IMR-90 (cell line): ENCODE measurements around the gene CNOT6.

Experiments used
- CTCF ChIP-seq: conservative IDR thresholded peaks from 2 replicates; pipeline ENCODE4 v1.5.1; 2012; ENCODE audit warnings: mild to moderate bottlenecking, low read depth, low read length, improper control_type of control experiment
- MAFK ChIP-seq: IDR thresholded peaks from 2 replicates; pipeline ENCODE4 v1.6.1; 2012; ENCODE audit warnings: low read depth, low read length, improper control_type of control experiment
- RAD21 ChIP-seq: IDR thresholded peaks from 2 replicates; pipeline ENCODE4 v1.6.1; 2012; ENCODE audit warnings: low read length, improper control_type of control experiment
- RFX5 ChIP-seq: IDR thresholded peaks from 2 replicates; pipeline ENCODE4 v1.8.0; 2012; ENCODE audit warnings: low read depth, mild to moderate bottlenecking, low read length, moderate library complexity
- USF2 ChIP-seq: fragments of 150-350 bp; IDR thresholded peaks from 2 replicates; pipeline ENCODE4 v1.6.1; 2017; ENCODE audit warnings: mild to moderate bottlenecking, antibody characterized with exemption, low read length, low read depth

GRCh38 chr5:180613188-180613813 is 119.1 kb downstream of the CNOT6 start:
- no peak for TF ChIP-seq RAD21
- TF ChIP-seq CTCF: no peak
- TF ChIP-seq USF2: no peak
- TF ChIP-seq MAFK: no peak
- TF ChIP-seq RFX5: no peak
